HG03135 (cell line): ENCODE measurements around the gene TCF7L2.

Experiments
- ATAC-seq: cut with Tn5 transposase; IDR thresholded peaks from one replicate; pipeline ENCODE4 v1.9.1; 2021; ENCODE audit warnings: mild to moderate bottlenecking, moderate library complexity; ENCODE audit not compliant: unreplicated experiment

Gene TCF7L2

DNA sequence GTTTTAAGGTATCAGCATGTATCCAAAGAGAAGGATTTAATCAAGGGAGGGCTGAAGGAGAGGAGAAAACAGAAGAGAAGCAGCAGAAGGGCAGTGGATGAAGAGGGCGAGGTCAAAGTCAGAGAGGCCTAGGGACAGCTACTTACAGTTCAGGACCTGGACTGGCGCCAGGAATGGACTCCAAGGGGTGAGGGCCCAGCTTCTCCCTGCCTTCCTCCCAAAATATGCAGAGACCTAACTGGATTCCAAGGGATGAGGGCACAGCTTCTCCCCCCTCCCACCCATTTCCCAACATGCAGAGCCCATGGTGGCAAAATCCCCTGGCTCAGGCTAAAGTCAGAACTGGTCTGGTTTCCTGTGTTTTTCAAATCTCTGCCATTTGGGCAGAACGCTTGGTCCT lies 3.4 kb upstream of the TCF7L2 start:
- no peak for ATAC-seq

DNA sequence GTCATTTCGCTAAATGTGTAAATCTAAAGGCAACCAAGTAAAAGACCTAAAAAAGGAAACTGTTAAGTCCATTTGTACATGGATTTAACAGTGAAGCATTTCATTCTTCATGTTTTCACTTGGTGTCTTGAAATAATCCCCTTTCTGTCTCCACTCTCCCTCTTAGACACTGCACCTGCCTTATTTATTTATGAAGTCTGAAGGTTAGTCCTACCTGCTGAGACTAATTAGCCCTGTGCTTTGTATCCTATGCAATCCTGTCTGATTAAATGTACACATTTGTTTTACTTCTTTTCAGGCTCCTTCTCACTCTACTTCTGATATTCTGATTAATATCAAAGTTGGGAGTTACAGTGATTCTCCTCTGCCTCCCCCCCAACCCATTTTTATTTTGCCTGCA lies 1.9 kb upstream of the TCF7L2 start:
- ATAC-seq, result no peak

DNA sequence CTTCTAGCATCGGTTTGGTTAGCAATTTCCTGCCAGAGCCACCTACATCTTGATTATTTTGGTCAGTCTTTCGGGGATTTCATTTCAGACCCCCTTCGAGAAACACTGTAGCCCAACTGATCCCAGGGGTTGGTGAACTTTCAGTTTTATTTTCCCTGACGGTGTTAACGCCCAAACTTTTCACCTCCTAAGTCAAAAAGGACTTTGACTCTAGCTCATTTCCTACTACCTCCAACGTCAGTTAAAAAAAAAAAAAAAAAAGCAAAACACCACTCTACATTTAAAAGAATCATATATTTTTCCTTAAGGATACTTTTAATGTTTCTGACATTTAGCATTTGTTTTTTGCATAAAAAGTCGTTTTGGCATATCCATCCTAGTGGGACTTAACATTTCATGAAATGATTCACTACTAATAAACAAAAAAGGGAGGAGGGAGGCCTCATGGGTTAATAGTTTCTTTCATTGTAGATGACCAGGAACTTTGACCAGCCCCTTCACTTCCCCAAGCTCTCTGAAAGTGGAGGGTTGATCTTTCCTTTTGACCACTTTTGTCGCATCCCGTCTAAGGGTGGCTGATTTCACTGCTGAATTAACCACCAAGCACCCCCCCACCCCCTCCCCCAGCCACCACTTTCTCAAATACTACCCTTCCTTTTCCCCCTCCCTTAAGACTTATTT lies 764 bp upstream of the TCF7L2 start:
- ATAC-seq, result no peak

DNA sequence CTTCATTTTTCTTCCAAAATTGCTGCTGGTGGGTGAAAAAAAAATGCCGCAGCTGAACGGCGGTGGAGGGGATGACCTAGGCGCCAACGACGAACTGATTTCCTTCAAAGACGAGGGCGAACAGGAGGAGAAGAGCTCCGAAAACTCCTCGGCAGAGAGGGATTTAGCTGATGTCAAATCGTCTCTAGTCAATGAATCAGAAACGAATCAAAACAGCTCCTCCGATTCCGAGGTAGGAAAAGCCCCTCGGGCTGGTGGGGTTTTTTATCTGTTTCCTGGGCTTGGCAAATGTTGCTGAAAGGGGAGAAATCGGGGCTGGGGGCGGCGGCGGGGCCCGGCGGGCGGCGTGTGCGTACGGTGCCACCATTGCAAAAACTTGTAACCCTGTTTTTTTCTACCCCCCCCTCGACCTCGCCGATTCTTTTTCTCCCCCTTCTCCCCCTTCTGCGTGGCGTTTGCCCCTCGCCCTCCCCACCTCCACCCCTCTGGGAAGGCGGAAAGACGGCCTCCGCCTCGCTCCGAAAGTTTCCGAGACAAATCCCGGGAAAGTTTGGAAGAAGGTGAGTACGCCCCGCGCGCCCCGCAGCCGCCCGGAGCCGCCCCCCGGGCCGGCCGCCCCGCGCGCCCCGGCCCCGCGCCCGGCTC lies 789 bp downstream of the TCF7L2 start:
- no peak for ATAC-seq

DNA sequence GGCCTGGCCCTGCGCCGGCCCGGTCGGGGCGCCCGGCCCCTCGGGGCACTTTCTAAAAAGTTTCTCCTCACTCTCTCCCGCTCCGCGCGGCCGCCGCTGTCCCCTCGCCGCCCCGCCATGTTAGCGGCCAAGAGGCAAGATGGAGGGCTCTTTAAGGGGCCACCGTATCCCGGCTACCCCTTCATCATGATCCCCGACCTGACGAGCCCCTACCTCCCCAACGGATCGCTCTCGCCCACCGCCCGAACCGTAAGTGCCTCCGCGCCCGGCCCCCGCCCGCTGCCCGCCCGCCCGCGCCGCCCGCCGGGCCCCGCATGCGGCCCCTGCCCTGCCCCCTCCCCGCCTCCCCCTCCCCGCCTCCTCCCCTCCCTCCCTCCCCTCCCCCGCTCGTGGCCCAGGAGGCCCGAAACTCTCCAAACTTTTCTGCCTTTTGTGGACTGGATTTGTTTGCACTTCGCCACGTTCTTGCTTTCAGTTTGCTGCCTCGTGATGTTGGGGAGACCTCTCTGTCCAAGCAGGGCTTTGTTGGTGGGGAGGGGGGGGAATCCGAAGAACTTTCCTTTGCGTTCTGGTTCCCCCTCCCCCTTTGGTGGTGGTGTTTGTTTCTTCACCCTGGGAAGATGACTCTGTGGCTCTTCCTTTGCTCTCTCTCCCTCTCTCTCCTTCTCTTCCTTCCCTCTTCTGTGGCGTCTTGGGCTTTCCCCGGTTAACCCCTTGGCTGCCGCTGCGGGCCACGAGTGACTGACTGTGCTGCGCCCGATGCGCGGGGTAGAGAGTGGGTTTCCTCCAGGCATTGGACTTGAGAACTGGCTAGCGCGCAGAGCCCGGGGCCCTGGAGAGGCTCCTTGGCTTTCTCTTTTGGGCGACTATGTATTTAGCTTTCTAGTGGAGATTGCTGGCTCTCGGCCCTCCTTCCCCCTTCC lies 1.6 kb downstream of the TCF7L2 start:
- ATAC-seq, result no peak

DNA sequence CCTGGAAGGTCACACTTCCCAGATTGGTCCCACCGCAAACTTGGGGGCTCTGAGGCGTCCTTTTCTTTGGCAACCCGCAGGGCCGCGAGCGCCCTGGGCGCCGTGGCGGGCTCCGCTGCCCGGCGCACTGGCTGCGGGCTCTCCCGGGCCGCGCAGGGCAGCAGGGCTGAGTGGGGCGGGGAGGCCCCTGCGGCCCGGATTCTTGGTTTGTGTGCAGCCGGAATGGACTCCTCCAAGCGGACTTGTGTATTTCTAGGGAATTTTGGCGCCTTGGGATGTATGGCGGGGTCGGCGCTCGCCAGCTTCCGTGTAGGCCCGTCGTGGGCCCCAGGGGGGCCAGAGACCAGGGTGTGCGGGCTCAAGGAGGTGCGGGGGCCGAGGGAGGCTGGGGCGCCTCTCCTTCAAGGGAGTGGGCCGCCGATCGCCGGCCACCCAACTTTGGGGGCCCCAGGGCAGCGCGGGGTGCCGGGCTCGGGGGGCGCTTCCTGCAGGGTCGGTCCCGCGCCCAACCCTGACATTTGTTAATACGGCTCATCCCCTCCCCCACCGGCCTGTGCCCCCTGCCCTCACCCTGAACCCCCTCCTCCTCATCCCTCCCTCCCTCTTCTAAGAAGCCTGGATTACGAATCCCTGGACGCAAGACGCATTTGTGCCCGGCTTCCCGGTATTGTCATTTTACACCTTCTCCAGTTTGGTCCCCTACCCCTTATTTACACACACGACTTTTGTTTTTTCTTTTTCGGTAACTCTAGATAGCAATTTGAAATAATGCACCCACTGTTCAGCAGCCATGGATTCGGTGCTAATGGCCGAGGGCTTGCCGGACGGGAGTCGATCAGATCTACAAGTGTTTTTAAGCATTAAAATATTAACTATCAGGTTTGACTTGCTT lies 2.5 kb downstream of the TCF7L2 start:
- no peak for ATAC-seq

DNA sequence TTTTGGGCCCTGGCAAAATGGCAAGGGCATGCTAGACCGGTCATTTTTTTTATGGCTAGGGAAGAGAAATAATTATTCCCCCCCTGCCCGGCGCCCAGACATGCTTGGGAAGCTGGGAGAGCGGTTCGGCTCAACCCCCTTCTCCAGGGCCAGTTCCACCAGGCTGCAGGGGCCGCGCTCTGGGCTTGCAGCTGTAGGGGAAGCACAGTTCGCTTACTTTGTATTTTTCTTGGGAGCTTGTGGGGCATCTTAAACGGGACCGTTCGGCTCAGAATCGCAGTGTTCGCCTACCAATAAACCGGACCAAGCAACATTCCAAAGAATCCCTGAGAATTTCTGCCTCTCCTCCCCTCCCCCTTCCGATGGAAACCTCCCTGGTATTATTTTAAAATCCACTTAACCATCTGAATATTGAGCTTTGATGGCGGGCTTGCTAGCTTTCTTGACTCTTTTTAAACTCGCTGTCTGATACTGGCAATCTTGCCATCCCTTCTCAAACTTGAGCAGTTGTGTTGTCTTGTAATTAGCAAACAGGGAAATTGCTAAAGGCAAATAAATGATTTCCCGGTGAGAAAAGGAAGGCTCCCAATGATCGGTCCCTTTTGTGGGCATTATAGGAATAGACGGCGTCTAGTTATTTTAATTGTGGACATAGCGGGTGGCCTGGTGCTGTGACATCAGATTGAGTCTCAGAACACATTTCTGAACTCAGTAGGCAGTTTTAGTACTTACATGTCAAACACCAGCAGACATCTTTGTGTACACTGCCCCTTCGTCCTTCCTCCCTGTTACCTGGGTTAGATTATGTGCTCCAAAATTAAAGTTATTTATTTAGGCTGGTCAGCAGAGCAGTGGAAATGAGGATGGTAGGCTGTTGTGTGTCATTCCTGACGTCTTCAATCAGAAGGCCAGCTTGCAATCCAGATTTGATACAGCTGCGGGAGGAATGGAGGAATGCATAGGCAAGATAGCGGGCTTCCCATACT lies 3.4 kb downstream of the TCF7L2 start:
- ATAC-seq, result no peak

DNA sequence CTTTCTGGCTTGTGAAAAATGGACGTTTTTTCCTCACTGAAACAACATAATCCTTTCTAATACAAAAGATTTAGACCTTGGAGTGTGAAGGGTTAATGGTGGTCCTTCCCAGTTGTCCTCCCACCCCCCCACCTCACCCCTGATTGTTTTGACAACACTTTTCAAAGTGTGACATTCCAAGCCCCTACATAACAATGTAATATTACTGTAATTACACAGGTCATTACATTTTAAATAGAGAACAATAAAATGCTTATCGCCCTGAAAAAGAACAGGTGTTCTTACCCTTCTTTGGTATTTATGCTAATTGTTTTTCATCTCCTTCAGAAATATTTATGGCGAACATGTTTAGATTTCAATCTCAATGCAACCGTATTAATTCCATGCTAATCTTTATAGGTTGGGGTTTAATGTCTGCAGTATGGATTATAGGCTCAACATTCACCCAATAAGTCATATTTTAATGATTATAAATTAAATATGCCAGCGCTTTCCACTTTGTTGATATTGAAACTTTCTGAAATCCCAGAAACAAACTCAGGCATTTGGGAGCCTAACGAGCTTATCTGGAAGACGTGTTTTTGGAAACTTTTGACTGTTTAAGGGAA lies 5.0 kb downstream of the TCF7L2 start:
- no peak for ATAC-seq

DNA sequence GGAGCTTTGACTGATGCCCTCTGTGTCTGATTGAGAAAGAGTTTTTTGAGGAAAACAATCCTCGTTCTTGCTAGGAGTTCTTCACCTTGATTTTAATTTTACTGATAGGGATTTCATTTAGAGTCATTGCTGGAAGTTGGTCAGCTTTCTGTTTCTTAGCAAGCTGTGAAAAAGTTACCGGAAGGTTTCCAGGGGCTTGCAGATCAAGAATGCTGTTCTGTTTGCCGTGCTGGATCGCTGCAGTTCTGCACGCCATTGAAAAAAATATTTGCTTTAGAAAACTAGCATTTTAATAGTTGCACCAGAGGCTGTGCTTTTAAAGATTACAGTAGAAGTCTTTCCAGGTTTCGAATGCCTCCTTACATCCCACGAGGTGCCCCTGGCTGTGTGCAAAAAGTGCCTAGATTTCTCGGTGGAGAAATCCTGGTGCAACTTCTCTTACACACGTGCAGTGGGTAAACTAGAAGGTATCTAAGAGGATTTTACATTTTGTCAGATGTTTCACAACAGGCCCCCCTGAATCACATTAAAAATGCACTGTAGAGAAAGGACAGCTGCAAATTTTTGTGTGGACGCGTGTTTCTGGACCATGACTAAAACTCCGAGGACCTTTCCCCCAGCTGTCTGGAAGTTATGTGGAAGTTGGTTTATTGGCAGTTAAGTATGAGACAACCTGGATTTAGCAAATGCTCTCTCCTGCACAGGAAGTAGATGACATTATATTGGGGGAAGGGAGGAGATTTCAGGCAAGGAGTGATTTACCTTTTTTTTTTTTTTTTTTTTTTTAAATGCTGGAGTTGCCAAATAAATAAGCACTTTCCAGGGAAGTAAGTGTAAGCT lies 5.8 kb downstream of the TCF7L2 start:
- no peak for ATAC-seq

DNA sequence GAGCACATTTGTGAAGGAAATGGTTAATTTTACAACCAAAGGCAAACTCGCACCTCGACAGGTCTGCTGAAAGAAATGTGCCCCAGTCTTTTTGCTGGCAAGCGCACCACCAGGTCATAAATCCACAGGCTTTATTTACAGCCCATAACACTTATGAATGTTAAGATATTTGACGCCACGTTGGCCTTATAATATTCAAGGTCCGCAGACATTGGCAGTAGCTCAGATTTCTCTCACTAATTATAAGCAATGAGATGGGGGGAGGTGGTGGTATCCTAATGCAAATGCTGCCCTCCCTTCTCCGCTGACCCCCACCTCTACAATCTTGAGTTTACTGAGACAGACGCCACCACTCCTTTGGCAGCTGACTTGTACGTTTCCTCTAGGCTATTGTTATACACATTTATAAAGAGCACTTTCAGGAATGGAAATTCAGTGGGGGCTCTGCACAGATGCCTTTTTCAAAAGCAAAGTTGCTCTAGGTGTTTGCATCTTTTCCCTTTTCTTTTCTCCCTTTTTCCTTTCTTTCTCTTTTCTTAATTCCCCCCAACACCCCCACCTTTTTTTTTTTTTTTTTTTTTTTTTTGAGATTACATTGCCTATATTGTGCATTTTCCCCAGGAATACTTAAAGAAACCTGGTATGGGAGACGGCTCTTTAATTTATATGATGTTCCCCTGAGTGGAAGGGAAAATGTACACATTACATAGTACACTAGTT lies 6.7 kb downstream of the TCF7L2 start:
- ATAC-seq, result no peak

DNA sequence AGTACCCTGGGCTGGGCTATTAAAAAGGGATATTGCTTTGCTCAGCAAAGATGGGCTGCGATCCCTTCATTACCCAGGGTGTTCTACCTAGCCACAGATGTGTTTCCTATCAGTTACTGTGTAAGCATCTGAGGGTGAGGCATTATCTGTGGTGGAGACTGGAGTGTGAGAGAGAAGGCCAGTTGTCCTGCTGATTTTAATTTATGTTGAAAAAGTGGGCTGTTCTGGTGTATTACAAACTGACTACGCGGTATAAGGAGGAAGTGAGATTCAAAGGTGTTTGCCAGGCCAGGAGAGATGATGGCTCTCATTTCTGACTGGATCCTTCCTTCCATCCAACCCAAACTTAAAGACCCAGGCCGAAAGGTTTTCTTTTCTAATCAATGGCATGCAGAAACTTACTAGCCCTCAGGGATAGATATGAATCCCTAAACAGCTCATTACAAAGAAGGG lies 7.6 kb downstream of the TCF7L2 start:
- ATAC-seq, result no peak

DNA sequence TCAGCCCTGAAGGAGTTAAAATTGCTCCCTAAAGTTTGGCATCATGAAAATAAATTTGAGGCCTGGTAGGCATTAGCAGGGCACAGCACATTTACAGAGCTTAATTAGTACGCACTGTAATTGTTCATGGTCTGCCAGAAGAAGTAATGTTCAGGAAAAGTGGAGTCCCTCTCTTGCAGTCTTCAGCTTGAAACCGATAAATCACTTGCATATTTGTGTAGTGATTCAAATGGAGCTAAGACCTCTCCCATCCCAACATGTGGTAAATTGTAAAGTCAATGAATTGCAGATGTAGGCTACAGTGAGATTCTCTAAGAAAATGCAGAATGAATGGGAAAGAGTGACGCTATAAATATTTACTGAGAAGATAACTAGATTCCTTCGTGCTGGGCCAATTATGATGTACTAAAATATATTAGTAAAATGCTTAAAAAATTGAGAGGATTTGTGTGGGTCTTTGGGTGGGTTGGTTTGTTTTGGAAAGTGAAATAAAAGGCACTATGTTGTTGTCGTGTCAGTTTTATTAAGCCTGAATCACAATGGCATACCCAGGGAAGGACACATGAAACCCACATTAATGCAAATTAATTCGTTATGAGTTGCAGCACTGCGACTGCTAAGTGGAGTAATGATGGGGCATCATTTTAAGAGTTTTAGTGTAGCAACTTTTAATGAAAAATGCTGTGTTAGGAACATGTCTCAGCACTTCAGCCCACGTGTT lies 8.4 kb downstream of the TCF7L2 start:
- ATAC-seq, result no peak

DNA sequence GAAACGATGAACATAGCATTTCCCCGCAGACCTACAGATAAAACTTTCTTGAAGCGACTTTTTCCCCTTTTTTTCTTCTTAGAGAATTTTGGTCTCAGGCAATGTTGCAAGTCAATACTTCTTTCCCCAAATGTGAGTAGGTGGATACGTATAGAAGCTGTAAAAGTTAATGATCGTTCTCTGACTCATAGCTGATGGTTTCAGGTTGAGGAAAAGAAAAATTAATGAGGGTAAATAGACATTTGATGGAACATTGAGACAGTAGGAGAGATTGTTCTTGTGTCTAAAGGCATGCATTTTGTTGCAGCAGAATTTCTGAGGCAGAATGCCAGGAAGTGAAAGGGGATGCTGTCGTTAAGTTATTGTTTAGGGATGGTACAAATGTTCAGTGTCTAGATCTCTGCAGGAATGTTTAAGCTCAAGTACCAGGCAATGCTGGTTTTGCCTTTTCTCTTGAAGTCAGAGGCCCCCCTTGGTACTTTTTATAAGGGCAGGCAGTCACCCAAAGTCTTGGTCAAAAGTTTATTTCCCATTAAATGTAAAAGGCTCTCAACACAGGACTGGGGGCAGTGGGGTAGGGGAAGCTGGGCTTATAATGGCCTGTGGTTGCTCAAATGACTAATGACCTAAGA lies 9.3 kb downstream of the TCF7L2 start:
- no peak for ATAC-seq

DNA sequence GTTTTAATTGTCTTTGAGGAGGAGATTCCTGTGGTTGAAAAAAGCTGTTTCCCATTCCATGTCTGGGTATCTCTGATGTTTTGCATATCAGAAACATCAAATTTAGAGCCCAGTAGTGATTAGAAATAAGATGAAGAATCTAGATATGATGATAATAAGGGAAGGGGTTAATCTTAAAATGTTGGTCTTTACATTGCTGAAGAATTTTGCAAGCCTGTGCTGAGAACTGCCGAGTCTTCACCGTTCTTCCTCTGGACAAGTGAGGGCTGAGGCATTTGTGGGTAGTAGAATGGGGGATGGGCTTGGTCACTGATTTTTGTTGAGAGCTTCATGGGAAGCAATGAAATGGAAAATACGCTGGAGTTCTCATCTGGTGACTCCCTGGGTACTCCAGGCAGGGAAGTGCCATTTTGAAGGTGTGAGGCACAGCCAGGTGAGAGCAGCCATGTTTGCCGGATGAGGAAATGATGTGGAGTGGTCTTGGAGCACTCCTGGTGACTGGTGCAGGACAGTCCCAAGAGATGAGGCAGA lies 10.2 kb downstream of the TCF7L2 start:
- no peak for ATAC-seq

DNA sequence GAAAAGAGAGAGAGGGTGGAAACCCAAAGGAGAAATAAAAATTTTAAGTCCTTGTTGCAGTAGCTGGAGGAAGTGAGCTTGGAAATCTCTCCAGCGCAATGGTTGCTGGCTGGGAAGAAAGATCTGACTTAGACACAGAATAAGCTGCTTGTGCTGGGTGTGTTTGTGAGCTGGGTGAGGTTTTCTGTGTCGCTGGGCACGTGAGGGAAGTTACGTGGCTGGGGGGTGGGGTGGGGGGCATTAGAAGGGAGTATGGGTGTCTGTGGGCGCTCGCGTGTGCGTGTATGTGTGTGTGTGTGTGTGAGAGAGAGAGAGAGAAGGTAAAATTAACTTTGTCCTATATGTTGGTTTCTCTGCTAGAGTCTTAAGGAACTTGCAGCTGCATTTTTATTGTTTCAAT lies 11.6 kb downstream of the TCF7L2 start:
- no peak for ATAC-seq

DNA sequence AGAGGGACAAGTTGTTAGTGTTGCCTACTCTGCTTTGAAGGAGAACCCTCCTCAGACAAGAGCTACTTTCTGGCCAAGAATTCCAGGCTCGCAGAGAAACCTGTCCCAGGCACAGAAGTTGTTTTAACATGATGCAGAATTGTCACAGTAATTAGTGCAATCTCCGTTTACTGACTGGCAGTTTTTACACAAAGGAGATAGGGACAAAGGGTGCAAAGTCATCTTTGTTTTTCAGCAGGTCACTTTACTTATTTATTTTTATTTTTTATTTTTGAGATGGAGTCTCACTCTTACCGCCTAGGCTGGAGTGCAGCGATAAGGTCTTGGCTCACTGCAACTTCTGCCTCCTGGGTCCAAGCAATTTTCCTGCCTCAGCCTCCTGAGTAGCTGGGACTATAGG lies 12.3 kb downstream of the TCF7L2 start:
- ATAC-seq, result no peak
